IMR-90 (cell line): Measurements from ENCODE around the gene SLC35B3. TPM values are rescaled to one million over a fixed set of nuclear protein-coding genes. Genes with fewer than 3 reads are reported as not detected.

Experiments used
- ATAC-seq: fragments of 200-7000 bp; cut with Tn5 transposase; 2 replicates; pipeline ENCODE4 v1.9.1; 2020; ENCODE audit warnings: low read depth, mild to moderate bottlenecking, moderate library complexity
- BruUV-seq: library from RNA; stranded (reverse); fragments of 400-500 nt; replicated peaks from 2 replicates; lab custom pipeline; 2021; lab: Mats Ljungman, UMichigan
- CTCF ChIA-PET: fragments of 300-600 bp; formaldehyde crosslinking; extraction: SDS; loops from one replicate; lab custom pipeline; 2021; ENCODE audit warnings: antibody characterized with exemption; lab: Yijun Ruan, JAX
- POLR2A ChIA-PET: fragments of 300-600 bp; sonication (Branson Sonifier 250); formaldehyde crosslinking; loops from one replicate; lab custom pipeline; 2022; ENCODE audit warnings: antibody characterized with exemption; ENCODE audit not compliant: unreplicated experiment; lab: Charles Lee
- DNase-seq: peaks from one replicate; pipeline ENCODE4 v3.0.0; 2013
- H2AFZ ChIP-seq: replicated peaks from 2 replicates; pipeline ENCODE3; 2013; ENCODE audit warnings: low read length, mild to moderate bottlenecking; ENCODE audit not compliant: poor library complexity
- H2AK5ac ChIP-seq: 2 replicates; pipeline ENCODE4 v1.6.1; 2013; ENCODE audit warnings: low read depth, low read length, inconsistent platforms
- H2AK9ac ChIP-seq: replicated peaks from 2 replicates; pipeline ENCODE3; 2013; ENCODE audit warnings: mild to moderate bottlenecking, low read depth, low read length, moderate library complexity; ENCODE audit not compliant: poor library complexity
- H2BK120ac ChIP-seq: 2 replicates; pipeline ENCODE4 v1.6.1; 2013; ENCODE audit warnings: low read depth, low read length, inconsistent platforms
- H2BK15ac ChIP-seq: 3 replicates; pipeline ENCODE4 v1.6.1; 2013; ENCODE audit warnings: low read depth, low read length, inconsistent platforms
- H2BK20ac ChIP-seq: 2 replicates; pipeline ENCODE4 v1.6.1; 2013; ENCODE audit warnings: low read depth, mild to moderate bottlenecking, inconsistent platforms, low read length, moderate library complexity
- H2BK5ac ChIP-seq: 2 replicates; pipeline ENCODE4 v1.6.1; 2013; ENCODE audit warnings: mild to moderate bottlenecking, low read depth, low read length, inconsistent platforms; ENCODE audit not compliant: poor library complexity, severe bottlenecking
- H3K14ac ChIP-seq: replicated peaks from 2 replicates; pipeline ENCODE4 v1.6.1; 2013; ENCODE audit warnings: low read depth, low read length, inconsistent platforms
- H3K18ac ChIP-seq: 2 replicates; pipeline ENCODE4 v1.6.1; 2013; ENCODE audit warnings: low read depth, low read length, control low read depth
- H3K23ac ChIP-seq: 2 replicates; pipeline ENCODE4 v1.6.1; 2013; ENCODE audit warnings: low read depth, low read length, inconsistent platforms
- H3K27ac ChIP-seq: 2 replicates; pipeline ENCODE4 v1.5.1; 2013; ENCODE audit warnings: mild to moderate bottlenecking, control low read depth, low read length; ENCODE audit not compliant: insufficient read depth
- H3K27me3 ChIP-seq: 2 replicates; pipeline ENCODE4 v1.6.1; 2013; ENCODE audit warnings: low read length; ENCODE audit not compliant: control insufficient read depth, insufficient read depth
- H3K36me3 ChIP-seq: 2 replicates; pipeline ENCODE4 v1.6.1; 2013; ENCODE audit warnings: low read length, mixed read lengths; ENCODE audit not compliant: control insufficient read depth, insufficient read depth
- H3K4ac ChIP-seq: 2 replicates; pipeline ENCODE4 v1.6.1; 2013; ENCODE audit warnings: low read depth, low read length, inconsistent platforms
- H3K4me1 ChIP-seq: 2 replicates; pipeline ENCODE4 v1.6.1; 2013; ENCODE audit warnings: low read length, mixed read lengths; ENCODE audit not compliant: control insufficient read depth, insufficient read depth
- H3K4me2 ChIP-seq: 2 replicates; pipeline ENCODE4 v1.6.1; 2013; ENCODE audit warnings: low read depth, mild to moderate bottlenecking, control low read depth, low read length, moderate library complexity
- H3K4me3 ChIP-seq: 2 replicates; pipeline ENCODE4 v1.5.1; 2013; ENCODE audit warnings: low read depth, mild to moderate bottlenecking, control low read depth, low read length, moderate library complexity; ENCODE audit not compliant: insufficient read depth
- H3K56ac ChIP-seq: 2 replicates; pipeline ENCODE4 v1.6.1; 2013; ENCODE audit warnings: low read length, inconsistent platforms; ENCODE audit not compliant: insufficient read depth; ENCODE audit errors: extremely low read depth
- H3K79me1 ChIP-seq, 2 experiments: 2 replicates each; pipeline ENCODE4 v1.6.1; 2013; ENCODE audit warnings: low read length in 2 of 2, inconsistent platforms in 1 of 2, low read depth in 1 of 2
- H3K9ac ChIP-seq: 2 replicates; pipeline ENCODE4 v1.6.1; 2013; ENCODE audit warnings: low read depth, low read length, control low read depth
- H3K9me1 ChIP-seq: 2 replicates; pipeline ENCODE4 v1.6.1; 2013; ENCODE audit warnings: low read length, inconsistent platforms; ENCODE audit not compliant: insufficient read depth
- H3K9me3 ChIP-seq: 2 replicates; pipeline ENCODE4 v1.6.1; 2013; ENCODE audit warnings: low read length; ENCODE audit not compliant: control insufficient read depth, insufficient read depth
- H4K20me1 ChIP-seq: 2 replicates; pipeline ENCODE4 v1.6.1; 2013; ENCODE audit warnings: low read length, inconsistent platforms; ENCODE audit not compliant: insufficient read depth
- H4K5ac ChIP-seq: 2 replicates; pipeline ENCODE4 v1.6.1; 2013; ENCODE audit warnings: mild to moderate bottlenecking, low read depth, low read length, control low read depth
- H4K8ac ChIP-seq, 2 experiments: 2 replicates each; pipeline ENCODE4 v1.6.1; 2013; ENCODE audit warnings: low read depth in 2 of 2, low read length in 2 of 2, control low read depth in 1 of 2, inconsistent platforms in 1 of 2
- H4K91ac ChIP-seq: 2 replicates; pipeline ENCODE4 v1.6.1; 2013; ENCODE audit warnings: low read depth, low read length, inconsistent platforms; ENCODE audit not compliant: insufficient read depth
- BHLHE40 ChIP-seq: fragments of 150-350 bp; IDR thresholded peaks from 2 replicates; pipeline ENCODE4 v1.6.1; 2016; ENCODE audit warnings: mild to moderate bottlenecking, low read depth, low read length
- CEBPB ChIP-seq: IDR thresholded peaks from 2 replicates; pipeline ENCODE4 v1.6.1; 2012; ENCODE audit warnings: low read depth, low read length, improper control_type of control experiment
- CHD1 ChIP-seq: IDR thresholded peaks from 2 replicates; pipeline ENCODE4 v1.6.1; 2012; ENCODE audit warnings: low read depth, low read length, improper control_type of control experiment
- CTCF ChIP-seq: conservative IDR thresholded peaks from 2 replicates; pipeline ENCODE4 v1.5.1; 2012; ENCODE audit warnings: mild to moderate bottlenecking, low read depth, low read length, improper control_type of control experiment
- FOS ChIP-seq: fragments of 150-350 bp; IDR thresholded peaks from 2 replicates; pipeline ENCODE4 v1.6.1; 2016; ENCODE audit warnings: low read depth, low read length
- MAFK ChIP-seq: IDR thresholded peaks from 2 replicates; pipeline ENCODE4 v1.6.1; 2012; ENCODE audit warnings: low read depth, low read length, improper control_type of control experiment
- MAZ ChIP-seq: IDR thresholded peaks from 2 replicates; pipeline ENCODE4 v1.6.1; 2012; ENCODE audit warnings: low read depth, mild to moderate bottlenecking, low read length, improper control_type of control experiment, moderate library complexity, borderline replicate concordance
- MXI1 ChIP-seq: IDR thresholded peaks from 2 replicates; pipeline ENCODE4 v1.6.1; 2012; ENCODE audit warnings: low read depth, mild to moderate bottlenecking, low read length, moderate library complexity, borderline replicate concordance
- NFE2L2 ChIP-seq: fragments of 150-350 bp; IDR thresholded peaks from 2 replicates; pipeline ENCODE4 v1.6.1; 2016; ENCODE audit warnings: low read depth, mild to moderate bottlenecking, low read length
- POLR2A ChIP-seq: IDR thresholded peaks from 2 replicates; pipeline ENCODE4 v1.6.1; 2012; ENCODE audit warnings: mild to moderate bottlenecking, low read depth, low read length
- RAD21 ChIP-seq: IDR thresholded peaks from 2 replicates; pipeline ENCODE4 v1.6.1; 2012; ENCODE audit warnings: low read length, improper control_type of control experiment
- RCOR1 ChIP-seq: IDR thresholded peaks from 2 replicates; pipeline ENCODE4 v1.6.1; 2012; ENCODE audit warnings: mild to moderate bottlenecking, low read length, improper control_type of control experiment; ENCODE audit not compliant: insufficient replicate concordance
- RFX5 ChIP-seq: IDR thresholded peaks from 2 replicates; pipeline ENCODE4 v1.8.0; 2012; ENCODE audit warnings: low read depth, mild to moderate bottlenecking, low read length, moderate library complexity
- SMC3 ChIP-seq: fragments of 150-350 bp; IDR thresholded peaks from 2 replicates; pipeline ENCODE4 v1.6.1; 2016; ENCODE audit warnings: low read depth, mild to moderate bottlenecking, antibody characterized with exemption, low read length, moderate library complexity
- USF2 ChIP-seq: fragments of 150-350 bp; IDR thresholded peaks from 2 replicates; pipeline ENCODE4 v1.6.1; 2017; ENCODE audit warnings: mild to moderate bottlenecking, antibody characterized with exemption, low read length, low read depth
- WGBS, 2 experiments: methylation state at CpG; one replicate each; pipeline versions ENCODE4 v1.1.5 to v1.1.7; 2013; ENCODE audit warnings: missing lambda C conversion rate in 2 of 2; ENCODE audit not compliant: insufficient read length in 1 of 2; ENCODE audit errors: extremely low coverage in 2 of 2; 5-methylcytosine and 5-hydroxymethylcytosine counted together
- dilution Hi-C: fragments of 300-500 bp; cut with HindIII; formaldehyde crosslinking; loops from one replicate; pipeline ENCODE4 v1.14.3; 2018; ENCODE audit warnings: low sequenced_read_pairs; ENCODE audit not compliant: unreplicated experiment
- in situ Hi-C: fragments of 300-500 bp; cut with MboI; formaldehyde crosslinking; loops from 3 replicates; pipeline ENCODE4 v1.14.3; 2019; ENCODE audit warnings: low sequenced_read_pairs, inconsistent platforms, mixed read lengths
- intact Hi-C: fragments of 100-400 bp; cut with micrococcal nuclease; formaldehyde crosslinking; loops from 2 replicates; pipeline ENCODE4 v1.10.0; 2022
- polyA plus RNA-seq, 3 experiments: library from polyadenylated mRNA; depleted of rRNA; stranded (reverse); fragments of >200 nt; gene quantifications; 2 replicates each; pipeline ENCODE4 v1.2.3, GENCODE V29; 2012; ENCODE audit warnings: low replicate concordance in 1 of 3
- total RNA-seq: library from RNA; depleted of rRNA; stranded (reverse); fragments of >200 nt; gene quantifications from 2 replicates; pipeline ENCODE4 v1.2.3, GENCODE V29; 2012
- TF ChIP-seq, protein P1 (sequence below): fragments of 150-350 bp; IDR thresholded peaks from 2 replicates; pipeline ENCODE4 v1.6.1; 2016; ENCODE audit warnings: low read depth, mild to moderate bottlenecking, low read length, moderate library complexity, borderline replicate concordance

SLC35B3 gene
- total and polyA plus RNA-seq, 2 of the 4 experiments (the other 2 are of a cell fraction) = 19.0 to 21.1 TPM

DNA sequence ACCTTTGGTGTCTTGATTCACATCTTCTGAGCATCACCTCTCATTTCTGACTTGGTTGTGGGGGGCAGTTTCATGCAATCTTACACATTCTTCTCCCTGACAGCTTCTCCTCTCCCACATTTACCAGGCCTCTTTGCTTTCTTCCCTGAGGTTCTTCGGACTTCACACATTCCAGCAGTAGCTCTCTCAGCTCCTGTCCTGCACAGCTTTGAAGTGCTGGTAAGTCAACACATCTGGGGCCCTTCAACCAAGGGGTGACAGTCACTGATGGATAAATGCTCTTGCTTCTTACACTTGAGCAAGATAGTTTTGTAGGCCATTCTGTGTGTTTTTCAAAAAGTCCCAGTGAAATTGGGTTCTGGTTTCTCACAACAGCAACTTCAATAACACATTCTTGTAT lies 2.5 kb upstream of the SLC35B3 start:
- H3K14ac ChIP-seq = no peak overlapping the region
- no peak overlapping the region for H3K27ac ChIP-seq
- H3K4me3 ChIP-seq = no peak overlapping the region
- H3K4me1 ChIP-seq = peaks cover 4% of the 10 kb centered on the region; the same call in 1 of the 2 replicates
- H2AFZ ChIP-seq = peak overlapping the region; percentile 41
- peaks cover 8 to 20% of the 10 kb centered on the region in 2 experiments; a peak in 3 of 4 replicates for H3K79me1 ChIP-seq
- WGBS, 2 experiments = 20% methylated on average over 1 of the region's 1 CpG; no CpG with 5 or more reads in 1 of the 2 experiments
- CTCF ChIA-PET = no interaction called here
- no peak overlapping the region for H3K18ac ChIP-seq
- in situ Hi-C loops (loop anchor here (25.0 kb wide), 1 partner anchor 1974 kb away; the partner anchor contains the start of gene TFAP2A), intact Hi-C loops (no loop called here), dilution Hi-C loops (no loop called here)
- no peaks in the 10 kb centered on the region for H3K9me3 ChIP-seq
- H4K20me1 ChIP-seq = no peaks in the 10 kb centered on the region
- ATAC-seq (no peak), DNase-seq (no peak)
- POLR2A ChIA-PET = no interaction called here
- no TSS peak for BruUV-seq
- no peak overlapping the region for H4K8ac ChIP-seq
- H3K56ac ChIP-seq = no peak overlapping the region
- no peak overlapping the region for H3K4me2 ChIP-seq
- H3K4ac ChIP-seq = no peak overlapping the region
- no peak overlapping the region for H2BK5ac ChIP-seq
- no peak overlapping the region for H2AK9ac ChIP-seq
- H3K9me1 ChIP-seq = no peaks in the 10 kb centered on the region
- no peak overlapping the region for H4K91ac ChIP-seq
- H2BK15ac ChIP-seq = no peak overlapping the region
- no peak overlapping the region for H3K23ac ChIP-seq
- H4K5ac ChIP-seq = no peak overlapping the region
- no peaks in the 10 kb centered on the region for H3K36me3 ChIP-seq
- H3K9ac ChIP-seq = no peak overlapping the region
- TF ChIP-seq NFE2L2 (no peak), CTCF (no peak), CHD1 (no peak), CEBPB (no peak), RCOR1 (no peak), RFX5 (no peak), FOS (no peak), SMC3 (no peak), MAZ (no peak), MXI1 (no peak), POLR2A (no peak), BHLHE40 (no peak), MAFK (no peak), RAD21 (no peak), USF2 (no peak)
- TF ChIP-seq, protein P1, sequence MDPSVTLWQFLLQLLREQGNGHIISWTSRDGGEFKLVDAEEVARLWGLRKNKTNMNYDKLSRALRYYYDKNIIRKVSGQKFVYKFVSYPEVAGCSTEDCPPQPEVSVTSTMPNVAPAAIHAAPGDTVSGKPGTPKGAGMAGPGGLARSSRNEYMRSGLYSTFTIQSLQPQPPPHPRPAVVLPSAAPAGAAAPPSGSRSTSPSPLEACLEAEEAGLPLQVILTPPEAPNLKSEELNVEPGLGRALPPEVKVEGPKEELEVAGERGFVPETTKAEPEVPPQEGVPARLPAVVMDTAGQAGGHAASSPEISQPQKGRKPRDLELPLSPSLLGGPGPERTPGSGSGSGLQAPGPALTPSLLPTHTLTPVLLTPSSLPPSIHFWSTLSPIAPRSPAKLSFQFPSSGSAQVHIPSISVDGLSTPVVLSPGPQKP = no peak
- no peak overlapping the region for H2BK20ac ChIP-seq
- H2BK120ac ChIP-seq = no peak overlapping the region
- H2AK5ac ChIP-seq = no peak overlapping the region
- no peaks in the 10 kb centered on the region for H3K27me3 ChIP-seq
